HepG2 (cell line): ENCODE data around the gene FGGY. TPM values are rescaled to one million over a fixed set of nuclear protein-coding genes. Genes with fewer than 3 reads are reported as not detected.

Source experiments
- ATAC-seq: fragments of 200-7000 bp; cut with Tn5 transposase; 3 replicates; pipeline ENCODE4 v1.9.1; 2020; ENCODE audit warnings: mild to moderate bottlenecking, moderate library complexity
- BruUV-seq: library from RNA; stranded (reverse); fragments of 400-500 nt; replicated peaks from 2 replicates; lab custom pipeline; 2021; lab: Mats Ljungman, UMichigan
- CTCF ChIA-PET: fragments of 300-600 bp; formaldehyde crosslinking; extraction: SDS; loops from one replicate; lab custom pipeline; 2021; ENCODE audit warnings: low total read pairs, inconsistent platforms, low intra/inter-chr PET ratio; lab: Yijun Ruan, JAX
- POLR2A ChIA-PET: fragments of 350-600 bp; sonication (Branson Sonifier 250); formaldehyde crosslinking; loops from one replicate; lab custom pipeline; 2020; ENCODE audit warnings: antibody characterized with exemption, inconsistent platforms; lab: Yijun Ruan, JAX
- DNase-seq: peaks from one replicate; pipeline ENCODE4 v3.0.0-alpha.2; 2015; ENCODE audit warnings: low spot score
- FAIRE-seq: peaks from 3 replicates; lab custom pipeline; 2011; peaks lifted over from hg19 to GRCh38; lab: Jason Lieb, UNC
- H2AFZ ChIP-seq: one replicate; pipeline ENCODE4 v1.6.1; 2011; ENCODE audit warnings: low read length, inconsistent platforms
- H3K27ac ChIP-seq: fragments of 300-600 bp; 3 replicates; pipeline ENCODE4 v1.8.0; 2011; ENCODE audit warnings: mixed run types, mild to moderate bottlenecking, mixed read lengths, low read length, inconsistent platforms; ENCODE audit not compliant: insufficient read depth; ENCODE audit errors: extremely low read length
- H3K27me3 ChIP-seq, 2 experiments: fragments of 200-600 bp in 1 of 2; 2 replicates in 1 of 2; 3 replicates in 1 of 2; pipeline versions ENCODE4 v1.6.0 to v1.8.0; 2011; ENCODE audit warnings: low read length in 2 of 2, mild to moderate bottlenecking in 2 of 2, moderate library complexity in 2 of 2, inconsistent platforms in 1 of 2; ENCODE audit not compliant: insufficient read depth in 2 of 2, control insufficient read depth in 1 of 2
- H3K36me3 ChIP-seq, 2 experiments: fragments of 200-600 bp in 1 of 2; replicated peaks in 1 of 2; 2 replicates in 1 of 2; 3 replicates in 1 of 2; pipeline versions ENCODE4 v1.5.1 to v1.8.0; 2011; ENCODE audit warnings: low read length in 2 of 2, inconsistent platforms in 1 of 2; ENCODE audit not compliant: insufficient read depth in 2 of 2, control insufficient read depth in 1 of 2
- H3K4me1 ChIP-seq: 2 replicates; pipeline ENCODE4 v1.5.1; 2012; ENCODE audit warnings: low read length, inconsistent platforms; ENCODE audit not compliant: insufficient read depth
- H3K4me2 ChIP-seq: 2 replicates; pipeline ENCODE4 v1.6.0; 2011; ENCODE audit warnings: low read depth, low read length, inconsistent platforms
- H3K4me3 ChIP-seq, 3 experiments: fragments of 200-600 bp in 1 of 3; sonication (generic), shearing (Covaris generic) in 1 of 3; replicated peaks in 1 of 3; 2 replicates each; pipeline ENCODE4 v1.5.1; 2011 to 2016; ENCODE audit warnings: low read length in 3 of 3, inconsistent platforms in 2 of 3, low read depth in 2 of 3, mild to moderate bottlenecking in 2 of 3, control low read depth in 1 of 3, mixed read lengths in 1 of 3; ENCODE audit not compliant: insufficient read depth in 1 of 3
- H3K79me2 ChIP-seq: one replicate; pipeline ENCODE4 v1.6.1; 2011; ENCODE audit warnings: low read length, inconsistent platforms; ENCODE audit not compliant: insufficient read depth
- H3K9ac ChIP-seq: 2 replicates; pipeline ENCODE4 v1.6.0; 2011; ENCODE audit warnings: mild to moderate bottlenecking, low read depth, low read length, inconsistent platforms; ENCODE audit not compliant: insufficient read depth
- H3K9me3 ChIP-seq: 2 replicates; pipeline ENCODE4 v1.5.1; 2012; ENCODE audit warnings: mild to moderate bottlenecking, low read length
- H4K20me1 ChIP-seq: 2 replicates; pipeline ENCODE4 v1.6.0; 2011; ENCODE audit warnings: inconsistent platforms, mild to moderate bottlenecking, low read length, moderate library complexity; ENCODE audit not compliant: insufficient read depth
- BHLHE40 ChIP-seq: IDR thresholded peaks from 2 replicates; pipeline ENCODE4 v1.6.1; 2011; ENCODE audit warnings: low read length, improper control_type of control experiment
- BORCS8-MEF2B ChIP-seq: sonication (generic); formaldehyde crosslinking; IDR thresholded peaks from 2 replicates; pipeline ENCODE4 v1.8.0; 2022; ENCODE audit warnings: mild to moderate bottlenecking, missing genetic modification reagents
- ETS1 ChIP-seq: sonication (generic); formaldehyde crosslinking; IDR thresholded peaks from 2 replicates; pipeline ENCODE4 v1.4.0; 2020; ENCODE audit warnings: missing genetic modification reagents
- ETV6 ChIP-seq: sonication (generic); formaldehyde crosslinking; conservative IDR thresholded peaks from 2 replicates; pipeline ENCODE4 v1.4.0; 2020; ENCODE audit warnings: missing genetic modification reagents
- HIVEP1 ChIP-seq: sonication (generic); formaldehyde crosslinking; IDR thresholded peaks from 2 replicates; pipeline ENCODE4 v1.4.0; 2020; ENCODE audit warnings: mild to moderate bottlenecking, missing genetic modification reagents
- MTF2 ChIP-seq: sonication (generic); formaldehyde crosslinking; IDR thresholded peaks from 2 replicates; pipeline ENCODE4 v1.5.0; 2020; ENCODE audit warnings: missing genetic modification reagents, borderline replicate concordance
- RAD21 ChIP-seq: fragments of 450-650 bp; formaldehyde crosslinking; IDR thresholded peaks from 2 replicates; pipeline ENCODE4 v1.5.0; 2020; ENCODE audit warnings: mild to moderate bottlenecking
- SMYD3 ChIP-seq: sonication (generic); formaldehyde crosslinking; IDR thresholded peaks from 2 replicates; pipeline ENCODE4 v1.8.1; 2023; ENCODE audit warnings: mild to moderate bottlenecking, missing genetic modification reagents
- THRA ChIP-seq: sonication (generic); formaldehyde crosslinking; IDR thresholded peaks from 2 replicates; pipeline ENCODE4 v1.4.0; 2020; ENCODE audit warnings: missing genetic modification reagents, borderline replicate concordance
- TRIM24 ChIP-seq: sonication (generic); formaldehyde crosslinking; IDR thresholded peaks from 2 replicates; pipeline ENCODE4 v1.8.0; 2022; ENCODE audit warnings: mild to moderate bottlenecking, missing genetic modification reagents
- ZNF329 ChIP-seq: sonication (generic); formaldehyde crosslinking; IDR thresholded peaks from 2 replicates; pipeline ENCODE4 v1.9.0; 2021; ENCODE audit warnings: low read depth, mild to moderate bottlenecking, missing genetic modification reagents
- ZNF83 ChIP-seq: sonication (generic); formaldehyde crosslinking; IDR thresholded peaks from 2 replicates; pipeline ENCODE4 v1.4.0; 2020; ENCODE audit warnings: missing genetic modification reagents, mild to moderate bottlenecking, borderline replicate concordance
- WGBS: methylation state at CpG from one replicate; pipeline ENCODE4 v1.1.6; 2017; ENCODE audit warnings: low lambda C conversion rate; 5-methylcytosine and 5-hydroxymethylcytosine counted together
- in situ Hi-C: cut with HindIII; loops from 2 replicates; pipeline ENCODE4 v1.10.0; 2017; ENCODE audit warnings: low pct_unique_long_range_greater_than_20kb; ENCODE audit not compliant: extremely low pct_ligation_motif_present
- intact Hi-C: fragments of 100-400 bp; cut with micrococcal nuclease; formaldehyde crosslinking; loops from one replicate; pipeline ENCODE4 v1.10.0; 2022; ENCODE audit not compliant: unreplicated experiment
- polyA plus RNA-seq, 8 experiments: library from polyadenylated mRNA; depleted of rRNA in 3 of 8; stranded (reverse) in 7 of 8; unstranded in 1 of 8; fragments of >200 nt; fragmentation: Illumina TruSeq in 4 of 8; extraction: Trizol in 4 of 8; gene quantifications; 2 replicates each; pipeline versions ENCODE4 v1.2.1 to v1.2.3, GENCODE V29; 2011 to 2016; ENCODE audit warnings: low read depth in 4 of 8, missing spikeins in 1 of 8, mixed read lengths in 1 of 8; ENCODE audit not compliant: insufficient read depth in 1 of 8
- total RNA-seq, 5 experiments: library from RNA; depleted of rRNA; stranded (reverse); fragments of >200 nt; fragmentation: Illumina TruSeq; extraction: Trizol; gene quantifications; 2 replicates each; pipeline ENCODE4 v1.2.3, GENCODE V29; 2016; ENCODE audit warnings: low read depth in 1 of 5
- TF ChIP-seq, protein P1 (sequence below): IDR thresholded peaks from 2 replicates; pipeline ENCODE4 v1.6.1; 2016; ENCODE audit warnings: mild to moderate bottlenecking

The FGGY gene
- total and polyA plus RNA-seq, 2 of the 13 experiments (the other 11 are each of a cell fraction or from before 2014, with no cell fraction given) = 15.7 to 27.5 TPM

- FAIRE-seq (no peak), DNase-seq (no peak), ATAC-seq (no peak)
- H3K4me2 ChIP-seq = no peak overlapping the region
- no peaks in the 10 kb centered on the region for H4K20me1 ChIP-seq
- H3K9ac ChIP-seq = no peak overlapping the region
- no peak overlapping the region for H2AFZ ChIP-seq
- WGBS = 90% methylated on average over 3 of the region's 3 CpGs
- intact Hi-C loops = no loop called here
- H3K27me3 ChIP-seq = no peaks in the 10 kb centered on the region
- BruUV-seq = no TSS peak
- H3K79me2 ChIP-seq = no peaks in the 10 kb centered on the region
- H3K4me3 ChIP-seq = no peak overlapping the region
- no peak overlapping the region for H3K27ac ChIP-seq
- TF ChIP-seq MTF2 (no peak), ZNF329 (CRISPR knock-in tag) (no peak), HIVEP1 (no peak), ETV6 (no peak), RAD21 (CRISPR knock-in tag) (no peak), BORCS8-MEF2B (CRISPR knock-in tag) (no peak), BHLHE40 (no peak), SMYD3 (no peak), THRA (CRISPR knock-in tag) (no peak), TRIM24 (CRISPR knock-in tag) (no peak), ETS1 (CRISPR knock-in tag) (no peak), ZNF83 (CRISPR knock-in tag) (no peak)
- TF ChIP-seq, protein P1, sequence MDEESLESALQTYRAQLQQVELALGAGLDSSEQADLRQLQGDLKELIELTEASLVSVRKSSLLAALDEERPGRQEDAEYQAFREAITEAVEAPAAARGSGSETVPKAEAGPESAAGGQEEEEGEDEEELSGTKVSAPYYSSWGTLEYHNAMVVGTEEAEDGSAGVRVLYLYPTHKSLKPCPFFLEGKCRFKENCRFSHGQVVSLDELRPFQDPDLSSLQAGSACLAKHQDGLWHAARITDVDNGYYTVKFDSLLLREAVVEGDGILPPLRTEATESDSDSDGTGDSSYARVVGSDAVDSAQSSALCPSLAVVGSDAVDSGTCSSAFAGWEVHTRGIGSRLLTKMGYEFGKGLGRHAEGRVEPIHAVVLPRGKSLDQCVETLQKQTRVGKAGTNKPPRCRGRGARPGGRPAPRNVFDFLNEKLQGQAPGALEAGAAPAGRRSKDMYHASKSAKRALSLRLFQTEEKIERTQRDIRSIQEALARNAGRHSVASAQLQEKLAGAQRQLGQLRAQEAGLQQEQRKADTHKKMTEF = no peak
- TF ChIP-seq, all 625 proteins: peak for 0
- Histone ChIP-seq H3K36me3 (no peaks in the 10 kb centered on the region), H3K9me3 (peaks cover 5% of the 10 kb centered on the region), H3K4me1 (peaks cover 39% of the 10 kb centered on the region)
- POLR2A ChIA-PET = no interaction called here
- in situ Hi-C loops = no loop called here
- CTCF ChIA-PET = no interaction called here
Observed at GRCh38 chr1:59411147-59411546, 114.3 kb downstream of the FGGY start.
